SU-DHL-6 (cell line): ENCODE measurements around the gene GPX3.

Source experiments
- H2AFZ ChIP-seq: fragments of 200-600 bp; sonication (generic); 2 replicates; pipeline ENCODE4 v1.6.1; 2014; ENCODE audit warnings: low read depth, mild to moderate bottlenecking, moderate library complexity, mixed read lengths, antibody characterized with exemption, low read length; ENCODE audit not compliant: severe bottlenecking
- H3F3A ChIP-seq: fragments of 200-600 bp; shearing (Covaris generic); 2 replicates; pipeline ENCODE4 v1.6.0; 2016; ENCODE audit warnings: antibody characterized with exemption, mild to moderate bottlenecking; ENCODE audit not compliant: insufficient read depth
- H3K27ac ChIP-seq: fragments of 200-600 bp; sonication (generic); 2 replicates; pipeline ENCODE4 v1.5.1; 2016; ENCODE audit warnings: low read depth, mild to moderate bottlenecking, low read length, moderate library complexity, mixed read lengths
- H3K27me3 ChIP-seq: fragments of 200-600 bp; sonication (generic), shearing (Covaris generic); 2 replicates; pipeline ENCODE4 v1.6.0; 2014; ENCODE audit warnings: mild to moderate bottlenecking, low read length
- H3K36me3 ChIP-seq: fragments of 200-600 bp; sonication (generic); 2 replicates; pipeline ENCODE4 v1.6.1; 2014; ENCODE audit warnings: mild to moderate bottlenecking, low read length, mixed read lengths
- H3K4me2 ChIP-seq: fragments of 300-600, 200-600 bp; shearing (Covaris generic), sonication (generic); 2 replicates; pipeline ENCODE4 v1.6.0; 2014; ENCODE audit warnings: low read length, low read depth, mild to moderate bottlenecking; ENCODE audit not compliant: poor library complexity, severe bottlenecking
- H3K4me3 ChIP-seq: fragments of 200-600 bp; sonication (generic); 2 replicates; pipeline ENCODE4 v1.5.1; 2014; ENCODE audit warnings: antibody characterized with exemption, low read length, mild to moderate bottlenecking, mixed read lengths; ENCODE audit not compliant: insufficient read depth, poor library complexity, severe bottlenecking
- H3K79me2 ChIP-seq: fragments of 200-600 bp; sonication (generic); 2 replicates; pipeline ENCODE4 v1.6.1; 2014; ENCODE audit warnings: mild to moderate bottlenecking, low read length, moderate library complexity; ENCODE audit not compliant: insufficient read depth
- H3K9ac ChIP-seq: fragments of 200-600 bp; sonication (generic); 2 replicates; pipeline ENCODE4 v1.7.0; 2014; ENCODE audit warnings: mild to moderate bottlenecking, low read length
- H3K9me2 ChIP-seq: fragments of 200-600 bp; sonication (generic); replicated peaks from 2 replicates; pipeline ENCODE4 v1.6.1; 2014; ENCODE audit warnings: low read length; ENCODE audit not compliant: insufficient read depth
- H3K9me3 ChIP-seq: fragments of 200-600 bp; sonication (generic); 2 replicates; pipeline ENCODE4 v1.6.1; 2014; ENCODE audit warnings: low read length, mixed read lengths; ENCODE audit not compliant: insufficient read depth
- H4K20me1 ChIP-seq: fragments of 200-600 bp; sonication (generic); 2 replicates; pipeline ENCODE4 v1.6.1; 2014; ENCODE audit warnings: low read depth, mild to moderate bottlenecking, antibody characterized with exemption, low read length, moderate library complexity, mixed read lengths
- CTCF ChIP-seq: fragments of 200-600 bp; sonication (generic); IDR thresholded peaks from one replicate; pipeline ENCODE4 v1.5.1; 2017; ENCODE audit warnings: antibody characterized with exemption, mild to moderate bottlenecking, low read length, moderate library complexity; ENCODE audit not compliant: insufficient read depth, poor library complexity, severe bottlenecking
- EZH2phosphoT487 ChIP-seq: fragments of 200-600 bp; sonication (generic), shearing (Covaris generic); conservative IDR thresholded peaks from 2 replicates; pipeline ENCODE4 v1.6.1; 2018; ENCODE audit warnings: mild to moderate bottlenecking, antibody characterized with exemption, low read length, moderate library complexity, mixed read lengths

The GPX3 gene

DNA sequence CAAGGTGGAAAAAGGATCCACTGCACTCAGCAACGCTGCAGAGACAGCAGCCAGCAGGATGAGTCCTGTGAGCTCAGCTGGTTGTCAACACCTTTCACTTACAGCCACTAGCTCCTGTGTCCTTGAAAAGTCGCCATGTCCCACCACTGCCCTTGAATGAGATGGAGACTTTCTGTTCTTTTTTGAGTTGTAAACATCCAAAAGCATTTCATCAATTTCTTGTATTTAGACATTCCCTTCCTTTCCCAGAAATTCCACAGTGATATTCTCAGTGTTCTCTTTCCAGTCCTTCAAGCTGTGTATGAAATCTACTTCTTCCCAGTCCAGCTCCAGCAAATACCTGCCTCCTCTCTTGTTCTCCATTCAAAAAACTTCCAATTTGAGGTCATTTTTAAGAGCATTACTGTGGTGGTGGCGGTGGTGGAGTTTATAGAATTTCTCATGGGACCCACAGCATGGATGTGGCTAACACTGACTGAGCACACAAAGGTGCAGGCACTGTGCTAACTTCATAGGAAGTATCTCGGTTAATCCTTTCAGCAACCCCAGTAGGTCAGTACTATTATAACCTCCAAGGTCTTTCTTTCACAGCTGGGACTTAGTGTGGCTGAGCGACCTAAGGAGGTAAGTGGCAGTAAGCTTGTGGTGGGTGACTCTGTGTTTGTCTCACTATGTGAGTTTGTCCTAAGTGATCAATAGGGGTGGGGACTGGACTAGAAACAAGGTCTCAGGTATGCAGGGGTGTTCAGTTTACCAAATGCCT is 15.0 kb upstream of the GPX3 start:
- Histone ChIP-seq H3K9me3 (no peaks in the 10 kb centered on the region), H3K9me2 (no peaks in the 10 kb centered on the region), H4K20me1 (no peaks in the 10 kb centered on the region), H3F3A (no peaks in the 10 kb centered on the region), H3K9ac (no peak overlapping the region), H3K36me3 (no peaks in the 10 kb centered on the region), H3K27ac (no peak overlapping the region), H3K4me3 (no peak overlapping the region), H3K79me2 (no peaks in the 10 kb centered on the region), H2AFZ (no peak overlapping the region), H3K4me2 (no peak overlapping the region), H3K27me3 (no peaks in the 10 kb centered on the region)
- TF ChIP-seq EZH2phosphoT487, result no peak
- no peak for TF ChIP-seq CTCF

GRCh38 chr5:151005950-151006576 is 14.3 kb upstream of the GPX3 start:
- H3K4me3 ChIP-seq, result no peak overlapping the region
- no peaks in the 10 kb centered on the region for H3K27me3 ChIP-seq
- no peaks in the 10 kb centered on the region for H3K79me2 ChIP-seq
- no peak overlapping the region for H2AFZ ChIP-seq
- H3K9me2 ChIP-seq, result no peaks in the 10 kb centered on the region
- no peak for TF ChIP-seq EZH2phosphoT487
- no peaks in the 10 kb centered on the region for H3K36me3 ChIP-seq
- H3K27ac ChIP-seq, result no peak overlapping the region
- H3K9me3 ChIP-seq, result no peaks in the 10 kb centered on the region
- no peak overlapping the region for H3K9ac ChIP-seq
- H3K4me2 ChIP-seq, result no peak overlapping the region
- H3F3A ChIP-seq, result no peaks in the 10 kb centered on the region
- no peaks in the 10 kb centered on the region for H4K20me1 ChIP-seq

DNA sequence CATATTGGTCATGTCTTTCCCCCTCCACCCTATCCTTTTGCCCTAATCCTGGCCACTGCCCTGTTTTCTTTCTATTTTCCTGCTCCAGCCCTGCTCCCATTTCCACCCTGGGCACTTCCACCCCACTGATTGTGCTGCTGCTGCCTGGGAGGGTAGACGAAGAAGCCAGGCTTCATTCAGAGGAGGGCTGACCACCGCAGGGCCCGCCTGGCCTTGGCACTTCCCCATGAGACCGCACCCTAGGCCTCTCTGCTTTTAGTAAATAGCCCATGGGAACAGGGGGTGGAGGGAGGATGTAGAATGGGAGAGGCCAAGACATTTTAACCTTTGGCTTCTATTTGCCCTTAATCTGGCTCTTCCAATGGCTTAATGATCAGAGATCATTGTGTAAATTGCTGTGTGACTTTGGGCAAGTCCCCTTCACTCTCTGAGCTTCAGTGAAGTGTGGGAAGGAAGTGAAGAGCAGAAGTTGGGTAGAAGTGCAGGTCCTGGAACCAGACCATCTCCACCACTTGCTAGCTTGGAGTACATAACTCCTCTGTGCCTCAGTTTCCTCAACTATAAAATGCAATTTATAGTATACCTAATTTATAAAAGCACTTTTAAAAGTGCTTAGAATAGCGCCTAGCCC is 13.6 kb upstream of the GPX3 start:
- TF ChIP-seq CTCF (no peak), EZH2phosphoT487 (no peak)
- Histone ChIP-seq H3K9me3 (no peaks in the 10 kb centered on the region), H3K27me3 (no peaks in the 10 kb centered on the region), H4K20me1 (no peaks in the 10 kb centered on the region), H3K9ac (no peak overlapping the region), H3F3A (no peaks in the 10 kb centered on the region), H3K9me2 (no peaks in the 10 kb centered on the region), H3K79me2 (no peaks in the 10 kb centered on the region), H3K4me2 (no peak overlapping the region), H2AFZ (no peak overlapping the region), H3K27ac (no peak overlapping the region), H3K36me3 (no peaks in the 10 kb centered on the region), H3K4me3 (no peak overlapping the region)
